NCI-H1930 (cell line): ENCODE measurements around the gene ARHGEF17.

Experiments
- DNase-seq, 2 experiments: peaks; one replicate each; lab custom pipeline; 2025; lab: John Stamatoyannopoulos, UW

ARHGEF17 gene

DNA sequence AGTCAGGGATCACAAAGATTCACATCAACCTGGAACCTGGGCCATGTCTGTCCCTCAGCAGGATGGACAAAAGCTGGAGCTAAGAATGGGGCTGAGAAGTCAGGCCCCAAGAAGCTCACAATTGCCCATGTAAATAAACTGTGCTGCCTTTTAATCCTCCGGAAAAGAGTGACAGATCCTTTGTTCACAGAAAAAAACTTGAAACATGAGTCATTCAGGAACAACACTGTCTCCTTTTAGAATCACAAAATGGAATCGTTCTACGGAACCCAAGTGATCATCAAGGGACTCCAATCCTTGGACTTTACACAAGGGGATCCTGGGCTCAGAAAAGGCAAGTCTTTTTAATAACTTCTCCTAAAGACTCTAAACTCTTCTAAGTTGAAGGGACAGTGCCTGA lies 104.2 kb downstream of the ARHGEF17 start:
- no peak for DNase-seq

DNA sequence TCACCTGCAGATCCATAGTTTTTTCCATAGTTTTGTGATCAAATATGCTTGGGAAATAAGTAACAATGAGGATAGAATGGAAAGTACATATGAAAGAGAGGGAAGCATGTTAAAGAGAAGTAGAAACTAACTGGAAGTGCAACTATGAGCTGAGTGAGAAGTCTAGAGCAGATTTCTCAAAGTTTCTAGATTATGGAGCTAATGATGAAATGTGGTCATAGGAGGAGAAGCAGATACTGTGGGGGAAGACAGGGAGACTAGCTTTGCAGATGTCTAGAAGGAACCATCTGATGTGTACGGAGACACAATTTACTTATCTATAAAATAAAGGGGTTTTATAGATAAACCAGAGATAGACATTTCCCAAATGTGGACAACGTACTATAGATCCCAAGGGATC lies 105.2 kb downstream of the ARHGEF17 start:
- DNase-seq, result no peak

DNA sequence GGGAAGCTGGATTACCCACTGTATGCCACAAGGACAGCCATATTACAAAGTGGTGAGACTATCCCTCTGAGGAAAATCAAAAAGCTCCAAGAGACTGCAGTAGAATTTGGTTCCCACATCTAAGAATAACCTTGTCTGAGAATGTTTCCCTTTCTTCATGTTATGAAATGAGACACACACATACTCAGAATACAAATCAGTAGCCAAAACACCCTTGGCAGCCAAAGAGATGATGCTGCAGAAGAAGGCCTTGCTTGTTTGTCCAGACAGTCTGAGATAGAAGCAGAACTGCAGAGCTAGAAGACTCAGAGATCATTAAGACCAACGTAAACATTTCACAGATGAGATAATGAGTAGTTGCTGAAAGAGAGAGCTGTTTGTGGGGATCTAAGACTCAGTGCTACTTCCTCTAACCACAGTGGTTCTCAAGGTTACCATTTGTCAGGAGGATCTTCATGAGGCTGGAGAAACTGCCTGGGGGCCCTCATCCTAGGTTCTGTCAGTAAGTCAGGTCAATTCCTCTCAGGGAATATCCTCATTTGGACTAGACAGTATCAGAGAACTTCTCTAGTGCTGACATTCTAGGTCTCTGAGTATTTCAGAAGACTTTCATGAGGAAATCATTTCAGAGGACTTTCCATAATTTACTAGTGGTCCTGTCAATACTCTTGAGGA lies 107.0 kb downstream of the ARHGEF17 start:
- no peak for DNase-seq

DNA sequence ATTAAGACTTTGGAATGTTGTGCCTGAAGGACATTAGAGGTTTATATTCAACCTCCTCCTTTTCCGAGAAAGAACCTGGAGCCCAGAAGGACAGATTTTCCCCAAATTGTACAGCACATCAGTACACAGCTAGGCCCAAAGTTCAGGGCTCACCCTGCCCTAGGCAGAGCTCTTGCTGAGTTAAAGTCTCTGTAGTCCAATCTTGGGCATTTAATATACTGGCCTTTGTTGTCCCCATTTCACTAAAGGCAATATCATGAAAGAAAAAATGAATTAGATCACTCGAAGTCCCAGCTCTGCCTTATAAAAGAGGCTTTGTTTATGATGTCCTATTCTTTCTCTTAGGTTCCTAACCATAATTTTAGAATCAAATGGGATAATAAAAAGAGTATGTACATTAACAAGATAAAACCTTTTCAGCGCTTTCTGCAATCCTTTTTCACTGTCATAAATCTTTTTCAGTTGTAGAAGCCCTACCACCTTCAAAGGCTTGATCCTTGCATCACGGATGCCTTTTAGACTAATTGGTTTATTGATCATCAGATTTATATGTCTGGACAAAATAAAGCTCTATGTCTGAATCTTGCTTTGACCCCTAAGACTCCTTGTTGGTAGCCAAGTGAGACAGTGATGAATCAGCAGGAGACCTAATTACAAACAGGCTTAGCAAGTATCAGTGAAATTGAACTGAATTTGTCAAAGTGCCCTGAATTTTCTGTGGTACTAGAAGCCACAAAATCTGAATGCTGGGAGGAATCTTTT lies 108.0 kb downstream of the ARHGEF17 start:
- DNase-seq, result no peak

DNA sequence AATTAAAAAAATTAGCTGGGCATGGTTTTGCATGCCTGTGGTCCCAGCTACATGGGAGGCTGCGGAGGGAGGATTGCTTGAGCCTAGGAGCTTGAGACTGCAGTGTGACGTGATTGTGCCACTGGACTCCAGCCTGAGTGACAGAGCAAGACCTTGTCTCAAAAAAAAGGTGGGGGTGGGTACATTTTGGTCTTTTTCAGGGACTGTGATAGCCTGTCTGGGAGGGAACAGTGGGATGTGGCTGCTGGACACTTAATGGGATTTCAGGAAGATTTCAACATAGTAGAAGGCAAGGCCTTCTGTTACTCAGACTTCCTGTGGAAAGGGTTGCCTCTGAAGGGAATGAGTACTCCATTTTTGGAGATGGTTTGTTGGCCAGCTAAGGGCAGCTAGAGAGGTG lies 108.7 kb downstream of the ARHGEF17 start:
- no peak for DNase-seq
